ENCODE data around the gene PIP4K2A. TPM values are rescaled to one million over a fixed set of nuclear protein-coding genes. Genes with fewer than 3 reads are reported as not detected.

Gene PIP4K2A
- total RNA-seq, 1 experiment from 2014 or later = 24.2 TPM

GRCh38 chr10:22641743-22642142 is 72.6 kb downstream of the PIP4K2A start:
- Mint-ChIP-seq H3K4me1 (ENCODE audit: low read depth, unreplicated experiment) (peaks cover 24% of the 10 kb centered on the region), H3K27ac (ENCODE audit: unreplicated experiment) (no peak overlapping the region), H3K4me3 (ENCODE audit: low read depth, unreplicated experiment) (no peak overlapping the region), H3K9me3 (ENCODE audit: low read depth, unreplicated experiment) (no peaks in the 10 kb centered on the region), H3K27me3 (ENCODE audit: unreplicated experiment) (no peaks in the 10 kb centered on the region), H3K36me3 (ENCODE audit: insufficient read depth, unreplicated experiment) (peaks cover 13% of the 10 kb centered on the region)
- DNase-seq = no peak
- CTCF ChIA-PET = no interaction called here
- intact Hi-C loops (cut with micrococcal nuclease; ENCODE audit: unreplicated experiment) = no loop called here
- TF ChIP-seq, protein P1, sequence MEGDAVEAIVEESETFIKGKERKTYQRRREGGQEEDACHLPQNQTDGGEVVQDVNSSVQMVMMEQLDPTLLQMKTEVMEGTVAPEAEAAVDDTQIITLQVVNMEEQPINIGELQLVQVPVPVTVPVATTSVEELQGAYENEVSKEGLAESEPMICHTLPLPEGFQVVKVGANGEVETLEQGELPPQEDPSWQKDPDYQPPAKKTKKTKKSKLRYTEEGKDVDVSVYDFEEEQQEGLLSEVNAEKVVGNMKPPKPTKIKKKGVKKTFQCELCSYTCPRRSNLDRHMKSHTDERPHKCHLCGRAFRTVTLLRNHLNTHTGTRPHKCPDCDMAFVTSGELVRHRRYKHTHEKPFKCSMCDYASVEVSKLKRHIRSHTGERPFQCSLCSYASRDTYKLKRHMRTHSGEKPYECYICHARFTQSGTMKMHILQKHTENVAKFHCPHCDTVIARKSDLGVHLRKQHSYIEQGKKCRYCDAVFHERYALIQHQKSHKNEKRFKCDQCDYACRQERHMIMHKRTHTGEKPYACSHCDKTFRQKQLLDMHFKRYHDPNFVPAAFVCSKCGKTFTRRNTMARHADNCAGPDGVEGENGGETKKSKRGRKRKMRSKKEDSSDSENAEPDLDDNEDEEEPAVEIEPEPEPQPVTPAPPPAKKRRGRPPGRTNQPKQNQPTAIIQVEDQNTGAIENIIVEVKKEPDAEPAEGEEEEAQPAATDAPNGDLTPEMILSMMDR (IDR thresholded peaks at IDR 0.05; ENCODE audit: unreplicated experiment) = no peak
- no TSS peak for BruUV-seq (replicated peaks)

DNA sequence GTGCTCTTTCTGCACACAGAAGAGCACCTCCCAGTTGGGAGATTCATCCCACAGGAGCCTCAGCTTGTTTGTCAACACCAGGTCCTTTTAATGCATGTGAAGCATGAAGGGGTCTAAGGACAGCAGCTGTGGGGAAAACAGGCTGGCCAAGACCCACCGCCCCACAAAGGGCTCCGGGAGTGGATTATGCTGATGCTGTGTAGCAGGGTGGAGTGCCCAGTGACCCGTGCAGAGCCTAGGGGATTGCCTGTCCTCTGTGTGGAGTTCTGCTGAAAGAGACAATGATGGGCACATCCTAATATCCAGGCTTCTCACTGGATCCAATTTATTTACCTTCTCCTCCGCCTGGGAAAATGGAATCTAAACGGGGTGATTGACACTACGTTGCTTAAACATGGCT is 74.0 kb downstream of the PIP4K2A start:
- Mint-ChIP-seq H3K9me3 (ENCODE audit: low read depth, unreplicated experiment) (no peaks in the 10 kb centered on the region), H3K27ac (ENCODE audit: unreplicated experiment) (no peak overlapping the region), H3K36me3 (ENCODE audit: insufficient read depth, unreplicated experiment) (peaks cover 13% of the 10 kb centered on the region), H3K4me3 (ENCODE audit: low read depth, unreplicated experiment) (no peak overlapping the region), H3K4me1 (ENCODE audit: low read depth, unreplicated experiment) (peaks cover 24% of the 10 kb centered on the region), H3K27me3 (ENCODE audit: unreplicated experiment) (no peaks in the 10 kb centered on the region)
- BruUV-seq (replicated peaks) = no TSS peak
- TF ChIP-seq, protein P1 (IDR thresholded peaks at IDR 0.05; ENCODE audit: unreplicated experiment) = no peak
- DNase-seq = no peak
- CTCF ChIA-PET = interaction anchor here (0.6 kb wide), 1 partner anchor 14 kb away, joined by 3 read pairs; no protein-coding TSS in a partner anchor
- intact Hi-C loops (cut with micrococcal nuclease; ENCODE audit: unreplicated experiment) = no loop called here

GRCh38 chr10:22638863-22639262 is 75.5 kb downstream of the PIP4K2A start:
- Mint-ChIP-seq H3K27ac (ENCODE audit: unreplicated experiment) (no peak overlapping the region), H3K36me3 (ENCODE audit: insufficient read depth, unreplicated experiment) (peaks cover 6% of the 10 kb centered on the region), H3K4me1 (ENCODE audit: low read depth, unreplicated experiment) (peaks cover 13% of the 10 kb centered on the region), H3K4me3 (ENCODE audit: low read depth, unreplicated experiment) (no peak overlapping the region), H3K9me3 (ENCODE audit: low read depth, unreplicated experiment) (no peaks in the 10 kb centered on the region), H3K27me3 (ENCODE audit: unreplicated experiment) (no peaks in the 10 kb centered on the region)
- CTCF ChIA-PET = no interaction called here
- TF ChIP-seq, protein P1 (IDR thresholded peaks at IDR 0.05; ENCODE audit: unreplicated experiment) = no peak
- DNase-seq = no peak
- intact Hi-C loops (cut with micrococcal nuclease; ENCODE audit: unreplicated experiment) = no loop called here
- BruUV-seq (replicated peaks) = no TSS peak

GRCh38 chr10:22637491-22637890 is 76.9 kb downstream of the PIP4K2A start:
- Mint-ChIP-seq H3K36me3 (ENCODE audit: insufficient read depth, unreplicated experiment) (no peaks in the 10 kb centered on the region), H3K27ac (ENCODE audit: unreplicated experiment) (no peak overlapping the region), H3K9me3 (ENCODE audit: low read depth, unreplicated experiment) (no peaks in the 10 kb centered on the region), H3K27me3 (ENCODE audit: unreplicated experiment) (no peaks in the 10 kb centered on the region), H3K4me1 (ENCODE audit: low read depth, unreplicated experiment) (no peaks in the 10 kb centered on the region), H3K4me3 (ENCODE audit: low read depth, unreplicated experiment) (no peak overlapping the region)
- TF ChIP-seq, protein P1 (IDR thresholded peaks at IDR 0.05; ENCODE audit: unreplicated experiment) = no peak
- CTCF ChIA-PET = no interaction called here
- DNase-seq = no peak
- no TSS peak for BruUV-seq (replicated peaks)
- intact Hi-C loops (cut with micrococcal nuclease; ENCODE audit: unreplicated experiment) = no loop called here

All from Calu3 (cell line).